Smooth muscle cell (in vitro differentiated cells): ENCODE measurements around the gene COL4A2. TPM values are rescaled to one million over a fixed set of nuclear protein-coding genes. Genes with fewer than 3 reads are reported as not detected.

ENCODE experiments used
- DNase-seq: peaks from one replicate; lab custom pipeline; 2025; ENCODE audit not compliant: unreplicated experiment; lab: John Stamatoyannopoulos, UW
- H2AFZ ChIP-seq: fragments of 200-600 bp; sonication (generic); 2 replicates; pipeline ENCODE4 v1.6.0; 2016; ENCODE audit warnings: antibody characterized with exemption, low read depth, mild to moderate bottlenecking
- H3F3A ChIP-seq: fragments of 200-600 bp; sonication (generic); 2 replicates; pipeline ENCODE4 v1.6.0; 2017; ENCODE audit warnings: antibody characterized with exemption, low read depth
- H3K27ac ChIP-seq: fragments of 200-600 bp; sonication (generic); 2 replicates; pipeline ENCODE4 v1.5.1; 2016; ENCODE audit warnings: low read depth, mild to moderate bottlenecking
- H3K27me3 ChIP-seq: fragments of 200-600 bp; sonication (generic); 2 replicates; pipeline ENCODE4 v1.6.1; 2016; ENCODE audit warnings: low read depth, mild to moderate bottlenecking
- H3K36me3 ChIP-seq: fragments of 200-600 bp; sonication (generic); 2 replicates; pipeline ENCODE4 v1.5.1; 2016; ENCODE audit warnings: low read depth
- H3K4me1 ChIP-seq: fragments of 200-600 bp; sonication (generic); 2 replicates; pipeline ENCODE4 v1.5.1; 2016; ENCODE audit warnings: low read depth
- H3K4me2 ChIP-seq: fragments of 200-600 bp; sonication (generic); 2 replicates; pipeline ENCODE4 v1.6.0; 2016; ENCODE audit warnings: mild to moderate bottlenecking
- H3K4me3 ChIP-seq: fragments of 200-600 bp; sonication (generic); 2 replicates; pipeline ENCODE4 v1.5.1; 2016; ENCODE audit warnings: mild to moderate bottlenecking
- H3K79me2 ChIP-seq: fragments of 200-600 bp; sonication (generic); 2 replicates; pipeline ENCODE4 v1.6.0; 2016; ENCODE audit warnings: low read depth, mild to moderate bottlenecking
- H3K9ac ChIP-seq: fragments of 200-600 bp; sonication (generic); 2 replicates; pipeline ENCODE4 v1.6.0; 2016; ENCODE audit warnings: low read depth
- H3K9me3 ChIP-seq: fragments of 200-600 bp; sonication (generic); replicated peaks from 2 replicates; pipeline ENCODE4 v1.5.1; 2016; ENCODE audit warnings: low read depth
- H4K20me1 ChIP-seq: fragments of 200-600 bp; sonication (generic); 2 replicates; pipeline ENCODE4 v1.6.0; 2016; ENCODE audit warnings: low read depth
- CTCF ChIP-seq: fragments of 200-600 bp; sonication (generic); IDR thresholded peaks from 2 replicates; pipeline ENCODE4 v1.5.1; 2017; ENCODE audit warnings: borderline replicate concordance, mild to moderate bottlenecking, antibody characterized with exemption; ENCODE audit not compliant: insufficient read depth, poor library complexity, severe bottlenecking
- WGBS: methylation state at CpG from one replicate; pipeline ENCODE4 v1.1.7; 2016; ENCODE audit warnings: low lambda C conversion rate; 5-methylcytosine and 5-hydroxymethylcytosine counted together
- polyA plus RNA-seq: library from polyadenylated mRNA; unstranded; fragments of >200 nt; fragmentation: Nextera tagmentation; extraction: Ambion mirVana; gene quantifications from 2 replicates; pipeline ENCODE4 v1.2.1, GENCODE V29; 2016
- total RNA-seq: library from RNA; depleted of rRNA; stranded (reverse); fragments of >200 nt; gene quantifications from 2 replicates; pipeline ENCODE4 v1.2.3, GENCODE V29; 2014

Gene COL4A2
- total and polyA plus RNA-seq, 2 experiments from 2014 or later, result 1,456 to 2,786 TPM

GRCh38 chr13:110444226-110444653 lies 137.2 kb downstream of the COL4A2 start:
- Histone ChIP-seq H3K27ac (peak overlapping the region; percentile 59), H3K4me1 (no peaks in the 10 kb centered on the region)

GRCh38 chr13:110445183-110445582 lies 138.1 kb downstream of the COL4A2 start:
- Histone ChIP-seq H4K20me1 (peaks cover 42% of the 10 kb centered on the region), H3K4me2 (no peak overlapping the region), H3K9me3 (no peaks in the 10 kb centered on the region), H3K36me3 (peaks cover 19% of the 10 kb centered on the region), H3K27ac (peak overlapping the region; percentile 59), H3F3A (peaks cover 89% of the 10 kb centered on the region), H3K9ac (no peak overlapping the region), H3K4me1 (no peaks in the 10 kb centered on the region), H3K27me3 (no peaks in the 10 kb centered on the region), H2AFZ (no peak overlapping the region), H3K4me3 (no peak overlapping the region), H3K79me2 (peaks cover 14% of the 10 kb centered on the region)
- WGBS, result 68% methylated on average over 7 of the region's 7 CpGs
- no peak for TF ChIP-seq CTCF
- no peak for DNase-seq

More at GRCh38 chr13:110444226-110444653, 137.2 kb downstream of the COL4A2 start:
- H3K9ac ChIP-seq, result no peak overlapping the region
- H3K79me2 ChIP-seq, result peaks cover 14% of the 10 kb centered on the region
- DNase-seq, result no peak
- H3K4me3 ChIP-seq, result no peak overlapping the region
- 88% methylated on average over 7 of the region's 7 CpGs for WGBS
- no peak overlapping the region for H2AFZ ChIP-seq
- H3K27me3 ChIP-seq, result no peaks in the 10 kb centered on the region
- H3K36me3 ChIP-seq, result peaks cover 27% of the 10 kb centered on the region
- H3F3A ChIP-seq, result peaks cover 90% of the 10 kb centered on the region
- H3K4me2 ChIP-seq, result no peak overlapping the region
- H4K20me1 ChIP-seq, result peaks cover 42% of the 10 kb centered on the region
- no peak for TF ChIP-seq CTCF
- H3K9me3 ChIP-seq, result no peaks in the 10 kb centered on the region

- no peak for TF ChIP-seq CTCF
- DNase-seq, result no peak
- Histone ChIP-seq H3K36me3 (peaks cover 15% of the 10 kb centered on the region), H3F3A (peaks cover 91% of the 10 kb centered on the region), H3K9ac (no peak overlapping the region), H2AFZ (no peak overlapping the region), H3K4me2 (no peak overlapping the region), H3K4me1 (no peaks in the 10 kb centered on the region), H3K9me3 (no peaks in the 10 kb centered on the region), H3K27me3 (no peaks in the 10 kb centered on the region), H3K4me3 (no peak overlapping the region), H4K20me1 (peaks cover 38% of the 10 kb centered on the region), H3K79me2 (peaks cover 14% of the 10 kb centered on the region), H3K27ac (peak overlapping the region; percentile 69)
- WGBS, result 95% methylated on average over 24 of the region's 25 CpGs
These were observed 138.9 kb downstream of the COL4A2 start for GRCh38 chr13:110445722-110446574.

- Histone ChIP-seq H3K27ac (peak overlapping the region; percentile 69), H3K9me3 (no peaks in the 10 kb centered on the region), H4K20me1 (peaks cover 37% of the 10 kb centered on the region), H3K4me1 (no peaks in the 10 kb centered on the region), H3K79me2 (peaks cover 14% of the 10 kb centered on the region), H3K4me3 (no peak overlapping the region), H2AFZ (no peak overlapping the region), H3K9ac (no peak overlapping the region), H3K4me2 (no peak overlapping the region), H3K36me3 (peaks cover 9% of the 10 kb centered on the region), H3F3A (peaks cover 90% of the 10 kb centered on the region), H3K27me3 (no peaks in the 10 kb centered on the region)
- no peak for DNase-seq
- WGBS, result 68% methylated on average over 4 of the region's 4 CpGs
- no peak for TF ChIP-seq CTCF
These were observed 139.4 kb downstream of the COL4A2 start for GRCh38 chr13:110446575-110446890.
